ENCODE measurements around the gene CCDC106. TPM values are rescaled to one million over a fixed set of nuclear protein-coding genes. Genes with fewer than 3 reads are reported as not detected.

CCDC106 gene
- total RNA-seq, 1 experiment from 2014 or later: 21.1 TPM

DNA sequence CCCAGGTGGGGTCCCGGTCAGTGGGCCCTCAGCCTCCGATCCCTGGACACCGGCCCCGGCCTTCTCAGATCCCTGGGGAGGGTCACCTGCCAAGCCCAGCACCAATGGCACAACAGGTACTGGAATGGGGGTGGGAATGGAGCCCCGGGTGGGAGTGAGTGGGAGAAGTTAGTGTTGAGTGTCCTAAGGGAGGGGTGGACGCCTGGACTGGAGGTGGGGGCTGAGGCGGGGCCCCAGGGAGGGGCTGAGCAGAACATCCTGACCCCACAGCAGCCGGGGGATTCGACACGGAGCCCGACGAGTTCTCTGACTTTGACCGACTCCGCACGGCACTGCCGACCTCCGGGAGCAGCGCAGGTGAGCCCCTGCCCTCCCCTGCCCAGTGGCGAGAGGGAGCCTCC is 44.7 kb downstream of the CCDC106 start (continued):
- TF ChIP-seq, protein P1, sequence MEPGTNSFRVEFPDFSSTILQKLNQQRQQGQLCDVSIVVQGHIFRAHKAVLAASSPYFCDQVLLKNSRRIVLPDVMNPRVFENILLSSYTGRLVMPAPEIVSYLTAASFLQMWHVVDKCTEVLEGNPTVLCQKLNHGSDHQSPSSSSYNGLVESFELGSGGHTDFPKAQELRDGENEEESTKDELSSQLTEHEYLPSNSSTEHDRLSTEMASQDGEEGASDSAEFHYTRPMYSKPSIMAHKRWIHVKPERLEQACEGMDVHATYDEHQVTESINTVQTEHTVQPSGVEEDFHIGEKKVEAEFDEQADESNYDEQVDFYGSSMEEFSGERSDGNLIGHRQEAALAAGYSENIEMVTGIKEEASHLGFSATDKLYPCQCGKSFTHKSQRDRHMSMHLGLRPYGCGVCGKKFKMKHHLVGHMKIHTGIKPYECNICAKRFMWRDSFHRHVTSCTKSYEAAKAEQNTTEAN (CRISPR knock-in tag; IDR thresholded peaks at IDR 0.05): no peak
- TF ChIP-seq SP1 (CRISPR knock-in tag; conservative IDR thresholded peaks at IDR 0.05): no peak
- TF ChIP-seq TCF7 (CRISPR knock-in tag; IDR thresholded peaks at IDR 0.05; ENCODE audit: low read depth): no peak
- TF ChIP-seq FOXK1 (CRISPR knock-in tag; IDR thresholded peaks at IDR 0.05): no peak
- no peak for TF ChIP-seq ZNF219 (CRISPR knock-in tag; IDR thresholded peaks at IDR 0.05; ENCODE audit: borderline replicate concordance)
- TF ChIP-seq FOXJ3 (CRISPR knock-in tag; IDR thresholded peaks at IDR 0.05; ENCODE audit: borderline replicate concordance): no peak
- TF ChIP-seq, protein P2, sequence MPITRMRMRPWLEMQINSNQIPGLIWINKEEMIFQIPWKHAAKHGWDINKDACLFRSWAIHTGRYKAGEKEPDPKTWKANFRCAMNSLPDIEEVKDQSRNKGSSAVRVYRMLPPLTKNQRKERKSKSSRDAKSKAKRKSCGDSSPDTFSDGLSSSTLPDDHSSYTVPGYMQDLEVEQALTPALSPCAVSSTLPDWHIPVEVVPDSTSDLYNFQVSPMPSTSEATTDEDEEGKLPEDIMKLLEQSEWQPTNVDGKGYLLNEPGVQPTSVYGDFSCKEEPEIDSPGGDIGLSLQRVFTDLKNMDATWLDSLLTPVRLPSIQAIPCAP (CRISPR knock-in tag; IDR thresholded peaks at IDR 0.05): no peak
- TF ChIP-seq, protein P3, sequence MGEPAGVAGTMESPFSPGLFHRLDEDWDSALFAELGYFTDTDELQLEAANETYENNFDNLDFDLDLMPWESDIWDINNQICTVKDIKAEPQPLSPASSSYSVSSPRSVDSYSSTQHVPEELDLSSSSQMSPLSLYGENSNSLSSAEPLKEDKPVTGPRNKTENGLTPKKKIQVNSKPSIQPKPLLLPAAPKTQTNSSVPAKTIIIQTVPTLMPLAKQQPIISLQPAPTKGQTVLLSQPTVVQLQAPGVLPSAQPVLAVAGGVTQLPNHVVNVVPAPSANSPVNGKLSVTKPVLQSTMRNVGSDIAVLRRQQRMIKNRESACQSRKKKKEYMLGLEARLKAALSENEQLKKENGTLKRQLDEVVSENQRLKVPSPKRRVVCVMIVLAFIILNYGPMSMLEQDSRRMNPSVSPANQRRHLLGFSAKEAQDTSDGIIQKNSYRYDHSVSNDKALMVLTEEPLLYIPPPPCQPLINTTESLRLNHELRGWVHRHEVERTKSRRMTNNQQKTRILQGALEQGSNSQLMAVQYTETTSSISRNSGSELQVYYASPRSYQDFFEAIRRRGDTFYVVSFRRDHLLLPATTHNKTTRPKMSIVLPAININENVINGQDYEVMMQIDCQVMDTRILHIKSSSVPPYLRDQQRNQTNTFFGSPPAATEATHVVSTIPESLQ (CRISPR knock-in tag; IDR thresholded peaks at IDR 0.05): no peak
- TF ChIP-seq GABPB1 (CRISPR knock-in tag; IDR thresholded peaks at IDR 0.05): no peak

DNA sequence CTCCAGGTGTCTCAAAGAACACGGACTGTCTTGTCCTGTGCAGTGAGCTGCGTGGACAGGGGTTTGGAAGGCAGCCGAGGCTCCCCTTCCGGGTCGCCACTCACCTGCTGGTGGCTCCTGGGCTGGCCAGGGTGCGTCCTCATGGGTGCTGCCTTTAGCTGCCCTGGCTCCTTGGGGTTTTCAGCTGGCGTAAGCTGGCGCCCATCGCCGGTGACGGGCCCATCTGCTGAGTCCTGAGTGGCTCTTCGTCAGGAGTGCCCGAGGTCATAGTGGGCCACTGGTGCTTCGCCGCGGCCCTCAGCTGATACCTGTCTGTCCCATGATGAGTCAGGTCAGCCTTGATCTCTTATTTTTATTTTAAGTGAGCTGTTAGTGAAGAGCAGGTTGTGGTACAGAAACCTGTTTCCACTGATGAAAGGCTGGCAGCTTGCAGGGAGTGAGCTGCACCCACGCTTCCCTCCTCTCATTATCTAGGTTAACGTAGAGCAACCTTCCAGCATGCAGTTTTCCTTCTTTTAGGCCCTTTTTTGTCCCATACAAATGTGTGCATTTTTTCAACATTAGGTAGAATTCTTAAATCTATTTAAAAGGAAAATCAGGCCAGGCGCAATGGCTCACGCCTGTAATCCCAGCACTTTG is 45.4 kb downstream of the CCDC106 start:
- ATAC-seq (no peak), DNase-seq (ENCODE audit: low spot score) (no peak)
- no peaks in the 10 kb centered on the region for H3K9me3 Mint-ChIP-seq
- CTCF ChIA-PET: interaction anchor here (1.5 to 1.6 kb wide), 2 partner anchors 10 to 22 kb away, joined by 4 to 6 read pairs; no protein-coding TSS in a partner anchor
- TF ChIP-seq NFYB (CRISPR knock-in tag; conservative IDR thresholded peaks at IDR 0.05; ENCODE audit: low read depth): no peak
- no peak for TF ChIP-seq ZNF263 (CRISPR knock-in tag; IDR thresholded peaks at IDR 0.05; ENCODE audit: low read depth)
- TF ChIP-seq ZNF317 (CRISPR knock-in tag; IDR thresholded peaks at IDR 0.05; ENCODE audit: borderline replicate concordance, low read depth): no peak
- no peak for TF ChIP-seq ATF1 (CRISPR knock-in tag; IDR thresholded peaks at IDR 0.05)
- TF ChIP-seq, protein P4, sequence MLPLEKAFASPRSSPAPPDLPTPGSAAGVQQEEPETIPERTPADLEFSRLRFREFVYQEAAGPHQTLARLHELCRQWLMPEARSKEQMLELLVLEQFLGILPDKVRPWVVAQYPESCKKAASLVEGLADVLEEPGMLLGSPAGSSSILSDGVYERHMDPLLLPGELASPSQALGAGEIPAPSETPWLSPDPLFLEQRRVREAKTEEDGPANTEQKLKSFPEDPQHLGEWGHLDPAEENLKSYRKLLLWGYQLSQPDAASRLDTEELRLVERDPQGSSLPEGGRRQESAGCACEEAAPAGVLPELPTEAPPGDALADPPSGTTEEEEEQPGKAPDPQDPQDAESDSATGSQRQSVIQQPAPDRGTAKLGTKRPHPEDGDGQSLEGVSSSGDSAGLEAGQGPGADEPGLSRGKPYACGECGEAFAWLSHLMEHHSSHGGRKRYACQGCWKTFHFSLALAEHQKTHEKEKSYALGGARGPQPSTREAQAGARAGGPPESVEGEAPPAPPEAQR (CRISPR knock-in tag; IDR thresholded peaks at IDR 0.05): no peak
- TF ChIP-seq CREM (CRISPR knock-in tag; IDR thresholded peaks at IDR 0.05): no peak
- TF ChIP-seq MYBL2 (CRISPR knock-in tag; IDR thresholded peaks at IDR 0.05): no peak
- no peaks in the 10 kb centered on the region for H3K27me3 Mint-ChIP-seq (ENCODE audit: low read depth)
- H3K27ac Mint-ChIP-seq: no peak overlapping the region
- peaks cover 21% of the 10 kb centered on the region; the same call in 1 of the 2 replicates for H3K36me3 Mint-ChIP-seq
- no peaks in the 10 kb centered on the region for H3K4me1 Mint-ChIP-seq
- POLR2A ChIA-PET: interaction anchor here (0.5 to 0.6 kb wide), 2 partner anchors 439 to 1450 kb away, joined by 3 to 4 read pairs; no protein-coding TSS in a partner anchor
- H3K4me3 Mint-ChIP-seq: no peak overlapping the region

DNA sequence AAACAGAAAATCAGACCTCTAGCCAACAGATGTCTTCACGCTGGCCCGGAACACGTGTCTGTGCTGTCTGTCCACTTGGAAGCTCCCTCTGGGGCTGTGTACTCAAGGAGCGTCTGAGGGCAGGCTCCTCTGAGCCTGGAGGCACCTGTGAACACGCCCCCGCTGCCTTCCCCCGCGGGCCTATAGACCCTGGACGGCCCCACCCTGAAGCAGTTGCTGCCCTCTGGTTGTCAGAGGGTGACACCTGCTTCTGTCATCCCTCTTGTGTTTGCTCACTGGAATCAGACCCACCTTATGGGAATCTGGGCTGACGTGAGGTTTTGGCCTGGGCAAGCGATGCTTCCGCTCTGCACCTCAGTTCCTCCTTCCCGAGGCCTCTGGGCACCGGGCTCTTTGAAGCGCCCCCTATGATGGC is 46.2 kb downstream of the CCDC106 start:
- no peaks in the 10 kb centered on the region for H3K4me1 Mint-ChIP-seq
- TF ChIP-seq, protein P5, sequence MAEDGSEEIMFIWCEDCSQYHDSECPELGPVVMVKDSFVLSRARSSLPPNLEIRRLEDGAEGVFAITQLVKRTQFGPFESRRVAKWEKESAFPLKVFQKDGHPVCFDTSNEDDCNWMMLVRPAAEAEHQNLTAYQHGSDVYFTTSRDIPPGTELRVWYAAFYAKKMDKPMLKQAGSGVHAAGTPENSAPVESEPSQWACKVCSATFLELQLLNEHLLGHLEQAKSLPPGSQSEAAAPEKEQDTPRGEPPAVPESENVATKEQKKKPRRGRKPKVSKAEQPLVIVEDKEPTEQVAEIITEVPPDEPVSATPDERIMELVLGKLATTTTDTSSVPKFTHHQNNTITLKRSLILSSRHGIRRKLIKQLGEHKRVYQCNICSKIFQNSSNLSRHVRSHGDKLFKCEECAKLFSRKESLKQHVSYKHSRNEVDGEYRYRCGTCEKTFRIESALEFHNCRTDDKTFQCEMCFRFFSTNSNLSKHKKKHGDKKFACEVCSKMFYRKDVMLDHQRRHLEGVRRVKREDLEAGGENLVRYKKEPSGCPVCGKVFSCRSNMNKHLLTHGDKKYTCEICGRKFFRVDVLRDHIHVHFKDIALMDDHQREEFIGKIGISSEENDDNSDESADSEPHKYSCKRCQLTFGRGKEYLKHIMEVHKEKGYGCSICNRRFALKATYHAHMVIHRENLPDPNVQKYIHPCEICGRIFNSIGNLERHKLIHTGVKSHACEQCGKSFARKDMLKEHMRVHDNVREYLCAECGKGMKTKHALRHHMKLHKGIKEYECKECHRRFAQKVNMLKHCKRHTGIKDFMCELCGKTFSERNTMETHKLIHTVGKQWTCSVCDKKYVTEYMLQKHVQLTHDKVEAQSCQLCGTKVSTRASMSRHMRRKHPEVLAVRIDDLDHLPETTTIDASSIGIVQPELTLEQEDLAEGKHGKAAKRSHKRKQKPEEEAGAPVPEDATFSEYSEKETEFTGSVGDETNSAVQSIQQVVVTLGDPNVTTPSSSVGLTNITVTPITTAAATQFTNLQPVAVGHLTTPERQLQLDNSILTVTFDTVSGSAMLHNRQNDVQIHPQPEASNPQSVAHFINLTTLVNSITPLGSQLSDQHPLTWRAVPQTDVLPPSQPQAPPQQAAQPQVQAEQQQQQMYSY (CRISPR knock-in tag; IDR thresholded peaks at IDR 0.05): no peak
- TF ChIP-seq JUN (CRISPR knock-in tag; IDR thresholded peaks at IDR 0.05): no peak
- no peak for TF ChIP-seq ZNF219 (CRISPR knock-in tag; IDR thresholded peaks at IDR 0.05; ENCODE audit: borderline replicate concordance)
- TF ChIP-seq CREB1 (CRISPR knock-in tag; IDR thresholded peaks at IDR 0.05): no peak
- TF ChIP-seq ZNF671 (CRISPR knock-in tag; IDR thresholded peaks at IDR 0.05): no peak
- no peak for TF ChIP-seq ZNF138 (CRISPR knock-in tag; conservative IDR thresholded peaks at IDR 0.05)
- TF ChIP-seq, protein P1 (CRISPR knock-in tag; IDR thresholded peaks at IDR 0.05): no peak
- TF ChIP-seq, protein P6, sequence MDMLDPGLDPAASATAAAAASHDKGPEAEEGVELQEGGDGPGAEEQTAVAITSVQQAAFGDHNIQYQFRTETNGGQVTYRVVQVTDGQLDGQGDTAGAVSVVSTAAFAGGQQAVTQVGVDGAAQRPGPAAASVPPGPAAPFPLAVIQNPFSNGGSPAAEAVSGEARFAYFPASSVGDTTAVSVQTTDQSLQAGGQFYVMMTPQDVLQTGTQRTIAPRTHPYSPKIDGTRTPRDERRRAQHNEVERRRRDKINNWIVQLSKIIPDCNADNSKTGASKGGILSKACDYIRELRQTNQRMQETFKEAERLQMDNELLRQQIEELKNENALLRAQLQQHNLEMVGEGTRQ (CRISPR knock-in tag; IDR thresholded peaks at IDR 0.05): no peak

More for the DNA sequence above, 46.2 kb downstream of the CCDC106 start:
- Mint-ChIP-seq H3K36me3 (peaks cover 25% of the 10 kb centered on the region), H3K27me3 (ENCODE audit: low read depth) (no peaks in the 10 kb centered on the region), H3K4me3 (no peak overlapping the region), H3K27ac (no peak overlapping the region), H3K9me3 (no peaks in the 10 kb centered on the region)
- ChIA-PET POLR2A (interaction anchor here (0.6 kb wide), 1 partner anchor 438 kb away, joined by 4 read pairs; no protein-coding TSS in a partner anchor), CTCF (interaction anchor here (1.5 kb wide), 2 partner anchors 9 to 23 kb away, joined by 3 to 4 read pairs; no protein-coding TSS in a partner anchor)
- ATAC-seq (peak; percentile 34; the same call in 1 of the 2 replicates), DNase-seq (ENCODE audit: low spot score) (no peak)

Measured in WTC11 (cell line).